GM21619 (cell line): Measurements from ENCODE around the gene LGALS14.
"Not testable (repeated sequence)": the region's sequence is repeated elsewhere in the genome, so short reads cannot be mapped to it uniquely, and the experiment has no call there.

Experiments
- ATAC-seq: cut with Tn5 transposase; IDR thresholded peaks from one replicate; pipeline ENCODE4 v1.9.1; 2021; ENCODE audit not compliant: unreplicated experiment

Gene LGALS14

DNA sequence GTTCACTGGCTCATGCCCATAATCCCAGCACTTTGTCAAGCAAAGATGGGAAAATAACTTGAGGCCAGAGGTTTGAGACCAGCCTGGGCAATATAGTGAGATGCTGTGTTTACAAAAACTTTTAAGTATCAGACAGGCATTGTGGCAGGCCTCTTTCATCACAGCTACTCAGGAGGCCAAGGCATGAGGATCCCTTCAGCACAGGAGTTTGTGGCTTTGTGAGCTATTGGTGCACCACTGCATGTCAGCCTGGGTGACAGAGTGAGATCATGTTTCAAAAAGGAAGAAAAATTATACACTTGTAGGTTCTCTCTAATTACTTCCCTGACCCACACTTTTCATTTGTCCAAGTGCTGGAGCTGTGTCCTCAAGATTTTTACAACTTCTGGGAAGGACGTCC lies 11.5 kb upstream of the LGALS14 start:
- no peak for ATAC-seq

DNA sequence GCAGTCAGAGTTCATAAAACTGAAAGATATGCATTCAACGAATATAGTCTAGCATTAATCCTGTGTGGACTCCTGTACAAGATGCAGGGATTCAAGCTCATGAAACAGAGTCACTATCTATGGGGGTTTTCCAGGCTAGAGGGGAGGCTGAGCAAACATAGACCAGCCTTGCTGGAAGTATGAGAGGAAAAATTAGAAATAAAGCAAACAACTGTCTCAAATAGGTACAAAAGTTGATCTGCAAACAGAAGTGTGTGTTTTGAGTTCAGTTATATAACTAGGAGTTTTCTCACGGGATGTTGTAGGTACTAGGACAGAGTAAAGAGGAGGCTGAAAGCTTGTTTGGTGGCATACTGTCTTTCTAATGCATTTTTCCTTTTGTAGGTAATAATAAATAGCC lies 8.5 kb upstream of the LGALS14 start:
- ATAC-seq, result no peak

DNA sequence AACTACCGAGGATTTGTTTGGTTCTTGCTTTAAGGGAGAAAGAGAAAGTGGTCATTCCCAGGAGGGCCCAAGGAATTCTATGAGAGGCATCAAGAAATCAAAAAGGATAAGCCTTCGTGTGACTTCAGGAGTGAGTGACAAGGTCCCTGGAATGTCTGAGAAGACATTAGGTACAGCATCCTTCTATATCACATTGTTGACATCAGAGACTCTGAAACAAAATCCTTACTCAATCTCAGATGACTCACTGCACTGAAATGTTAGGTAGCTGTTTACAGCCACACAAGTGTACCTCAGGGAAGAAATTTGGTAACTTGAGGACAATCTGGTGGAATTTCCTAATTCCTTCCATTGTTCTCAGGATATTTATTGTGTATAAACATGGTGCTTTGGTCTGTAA lies 7.9 kb upstream of the LGALS14 start:
- ATAC-seq, result no peak

DNA sequence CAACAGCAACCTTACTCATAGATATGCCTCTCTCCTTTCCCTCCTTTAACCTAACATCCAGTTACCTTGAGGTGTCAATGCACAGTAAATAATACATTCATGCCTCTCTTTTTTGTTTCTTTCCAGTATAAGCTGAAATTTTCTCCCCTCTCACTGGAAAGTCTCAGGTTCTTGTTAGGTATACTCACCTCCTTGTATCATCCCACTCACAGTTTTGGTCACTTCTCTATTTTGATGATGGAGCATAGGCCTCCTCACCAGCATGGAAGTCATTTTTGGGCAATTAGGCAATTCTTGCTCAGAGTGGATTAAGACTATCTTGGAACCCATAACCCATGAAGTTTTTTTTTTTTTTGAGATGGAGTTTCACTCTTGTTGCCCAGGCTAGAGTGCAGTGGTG lies 5.7 kb upstream of the LGALS14 start:
- ATAC-seq, result no peak

DNA sequence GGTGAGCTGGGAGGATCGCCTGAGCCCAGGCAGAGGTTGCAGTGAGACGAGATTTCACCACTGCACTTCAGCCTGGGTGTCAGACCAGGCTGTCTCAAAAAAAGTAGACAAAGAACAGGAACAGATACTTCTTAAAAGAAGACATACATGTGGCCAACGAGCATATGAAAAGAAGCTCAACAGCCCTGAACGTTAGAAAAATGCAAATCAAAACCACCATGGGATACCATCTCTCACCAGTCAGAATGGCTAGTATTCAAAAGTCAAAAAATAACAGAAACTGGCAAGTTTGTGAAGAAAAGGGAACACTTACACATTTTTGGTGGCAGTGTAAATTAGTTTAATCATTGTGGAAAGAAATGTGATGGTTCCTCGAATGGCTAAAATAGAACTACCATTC lies 3.0 kb upstream of the LGALS14 start:
- ATAC-seq, result no peak

DNA sequence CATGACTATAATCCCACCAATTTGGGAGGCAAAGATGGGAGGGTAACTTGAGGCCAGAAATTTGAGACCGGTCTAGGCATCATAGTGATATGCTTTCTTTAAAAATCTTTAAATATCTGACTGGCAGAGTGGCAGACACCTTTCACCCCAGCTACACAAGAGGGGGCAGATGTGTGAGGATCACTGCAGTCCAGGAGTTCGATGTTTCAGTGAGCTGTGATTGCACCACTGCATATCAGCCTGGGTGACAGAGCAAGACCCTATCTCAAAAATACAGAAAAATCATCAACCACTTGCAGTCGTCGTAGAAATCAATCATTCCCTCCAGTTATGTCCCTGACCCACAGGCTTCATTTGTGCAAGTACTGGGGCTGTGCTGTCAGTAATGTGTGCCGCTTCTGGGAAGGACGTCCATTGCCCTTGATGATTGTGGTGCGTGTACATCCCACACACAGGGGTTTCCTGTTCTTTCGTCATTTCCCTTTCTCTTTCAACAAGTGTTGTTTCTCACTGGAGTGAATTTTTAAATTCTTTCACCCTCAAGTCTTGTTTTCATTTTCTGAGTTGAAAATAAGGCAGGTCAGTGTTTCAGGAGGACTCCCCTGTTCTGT lies 1.4 kb downstream of the LGALS14 start:
- ATAC-seq, result no peak

DNA sequence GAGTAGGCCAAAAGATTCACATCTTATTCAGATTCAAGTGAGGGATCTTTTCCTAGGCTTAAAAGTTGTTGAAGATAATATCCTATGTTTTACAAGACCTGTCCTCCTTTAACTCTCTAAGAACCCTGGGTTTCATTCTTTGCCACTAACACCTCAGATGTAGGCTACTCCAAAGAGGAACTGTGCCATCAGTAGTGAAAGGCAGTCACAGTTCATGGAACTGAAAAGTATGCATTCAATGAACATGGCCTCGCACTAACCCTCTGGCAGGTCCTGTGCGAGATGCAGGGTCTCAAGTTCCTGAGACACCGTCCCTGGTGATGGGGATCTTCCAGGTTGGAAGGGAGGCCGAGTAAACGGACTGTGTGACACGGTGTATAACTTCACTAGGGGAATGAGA lies 4.3 kb downstream of the LGALS14 start:
- ATAC-seq, result no peak

DNA sequence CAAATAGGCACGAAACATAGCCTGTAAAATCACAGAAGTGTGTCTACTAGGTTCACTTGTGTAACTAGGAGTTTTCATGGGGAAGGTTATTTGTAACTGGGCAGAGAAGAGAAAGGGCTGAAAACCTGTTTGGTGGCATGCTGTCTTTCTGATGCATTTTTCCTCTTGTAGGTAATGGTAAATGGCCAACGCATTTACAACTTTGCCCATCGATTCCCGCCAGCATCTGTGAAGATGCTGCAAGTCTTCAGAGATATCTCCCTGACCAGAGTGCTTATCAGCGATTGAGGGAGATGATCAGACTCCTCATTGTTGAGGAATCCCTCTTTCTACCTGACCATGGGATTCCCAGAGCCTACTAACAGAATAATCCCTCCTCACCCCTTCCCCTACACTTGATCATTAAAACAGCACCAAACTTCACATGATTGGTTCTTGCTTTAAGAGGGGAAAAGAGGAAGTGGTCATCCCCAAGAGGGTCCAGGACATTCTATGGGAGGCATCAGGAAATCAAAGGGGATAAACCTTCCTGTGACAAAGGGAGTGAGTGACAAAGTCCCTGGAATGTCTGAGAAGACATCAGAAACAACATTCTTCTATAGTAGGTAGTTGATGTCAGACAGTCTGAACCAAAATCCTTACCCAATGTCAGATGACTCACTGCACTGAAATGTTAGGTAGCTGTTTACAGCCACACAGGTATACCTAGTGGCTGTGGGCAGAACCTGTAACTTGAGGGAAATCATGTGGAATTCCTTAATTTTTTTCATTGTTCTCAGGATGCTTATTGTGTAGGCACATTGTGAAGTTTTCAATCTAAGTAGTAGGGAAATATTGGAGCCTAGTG lies 5.0 kb downstream of the LGALS14 start:
- no peak for ATAC-seq

DNA sequence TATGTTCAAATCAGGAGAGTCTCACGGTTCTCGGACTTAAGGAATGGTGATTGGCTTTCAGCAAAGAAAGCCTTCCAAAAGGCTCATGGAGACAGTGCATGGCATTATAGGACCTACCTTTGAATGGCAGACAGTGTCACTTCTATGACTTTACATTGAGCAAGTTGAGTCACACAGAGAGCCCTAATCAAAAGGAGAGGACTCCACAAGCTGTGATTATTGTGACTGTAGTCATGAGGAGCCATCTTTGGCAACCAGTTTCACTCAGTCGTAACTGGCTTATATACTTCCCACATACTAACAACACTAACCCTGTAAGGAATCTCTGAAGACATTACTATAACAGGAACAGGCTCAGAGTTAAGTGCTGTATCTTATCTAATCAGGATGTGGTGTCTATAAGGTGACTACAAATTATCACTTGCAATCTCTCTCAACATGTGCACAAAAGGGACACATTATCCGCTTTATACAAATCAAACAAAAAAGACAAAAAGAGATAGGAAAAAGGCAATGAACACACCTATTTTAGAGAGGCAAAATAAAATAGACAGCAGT lies 6.1 kb downstream of the LGALS14 start:
- no peak for ATAC-seq

DNA sequence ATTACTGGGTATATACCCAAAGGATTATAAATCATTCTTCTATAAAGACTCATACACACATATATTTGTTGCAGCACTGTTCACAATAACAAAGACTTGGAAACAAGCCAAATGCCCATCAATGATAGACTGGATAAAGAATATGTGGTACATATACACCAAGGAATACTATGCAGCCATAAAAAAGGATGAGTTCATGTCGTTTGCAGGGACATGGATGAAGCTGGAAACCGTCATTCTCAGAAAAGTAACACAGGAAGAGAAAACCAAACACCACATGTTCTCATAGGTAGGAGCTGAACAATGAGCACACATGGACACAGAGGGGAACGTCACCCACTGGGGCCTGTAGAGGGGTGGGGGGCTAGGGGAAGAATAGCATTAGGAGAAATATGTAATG lies 15.9 kb downstream of the LGALS14 start:
- ATAC-seq, result not testable (repeated sequence)

DNA sequence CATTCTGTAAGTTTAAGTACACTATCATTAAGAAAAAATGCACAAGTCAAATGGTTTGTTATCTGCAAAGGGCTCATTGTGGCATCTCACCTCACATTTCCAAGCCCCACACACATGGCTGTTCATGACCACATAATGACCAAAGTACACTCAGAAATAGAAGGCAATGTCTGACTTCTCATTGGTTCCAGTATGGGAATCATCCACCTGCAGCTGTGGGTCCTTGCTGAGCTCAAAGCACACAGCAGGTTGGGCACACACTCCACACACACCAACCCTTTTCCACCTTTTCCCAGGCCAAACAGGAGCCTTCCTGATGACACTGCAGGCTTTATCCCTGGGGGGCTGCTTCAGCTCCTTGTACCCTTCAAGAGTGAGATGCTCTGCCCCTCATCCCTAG lies 21.7 kb downstream of the LGALS14 start:
- no peak for ATAC-seq

DNA sequence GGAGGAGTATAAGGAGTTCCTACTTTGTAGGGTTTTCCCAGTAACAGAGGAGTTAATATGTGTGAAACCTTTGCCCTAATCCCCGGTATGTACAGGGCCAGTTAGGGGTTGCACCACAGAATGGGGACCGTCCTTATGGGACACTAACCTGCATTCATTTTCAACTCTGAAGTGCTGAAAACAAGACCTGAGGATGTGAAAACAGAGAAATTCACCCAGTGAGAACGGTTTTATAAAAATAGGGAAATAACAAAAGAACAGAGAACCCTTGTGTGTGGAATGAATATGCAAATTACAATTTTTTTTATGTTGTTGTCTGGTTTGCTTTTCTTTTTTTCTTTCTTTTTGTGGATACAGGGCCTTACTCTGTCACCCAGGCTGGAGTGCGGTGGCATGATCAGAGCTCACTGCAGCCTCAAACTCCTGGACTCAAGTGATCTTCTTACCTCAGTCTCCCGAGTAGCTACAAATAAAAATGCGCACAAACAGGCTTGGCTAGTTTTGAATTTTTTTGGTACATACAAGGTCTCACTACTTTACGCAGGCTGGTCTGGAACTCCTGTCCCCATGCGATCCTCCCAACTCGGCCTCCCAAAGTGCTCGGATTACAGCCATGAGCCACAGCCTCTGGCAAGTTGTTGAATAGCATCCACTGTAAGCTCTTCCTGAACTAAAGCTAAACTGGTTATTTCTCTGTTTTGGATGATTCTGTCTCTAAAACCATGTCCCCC lies 23.0 kb downstream of the LGALS14 start:
- ATAC-seq, result no peak

DNA sequence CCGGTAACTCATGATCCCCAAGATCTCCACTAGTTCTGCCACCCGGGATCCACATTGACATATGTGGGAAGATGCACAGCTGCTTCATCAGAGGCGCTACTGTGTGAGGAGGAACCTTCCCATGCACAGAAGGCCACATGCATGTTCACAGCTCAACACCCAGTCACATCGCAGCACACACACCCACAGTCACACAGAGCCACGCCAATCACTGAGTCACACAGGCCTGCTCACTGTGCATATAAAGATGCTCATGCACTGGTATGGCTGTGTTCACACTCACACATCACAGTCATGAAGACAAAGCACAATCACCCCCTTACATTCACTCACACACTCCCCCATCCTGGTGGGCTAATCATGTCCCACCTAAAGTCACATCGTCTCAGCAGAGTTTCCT lies 23.8 kb downstream of the LGALS14 start:
- no peak for ATAC-seq

DNA sequence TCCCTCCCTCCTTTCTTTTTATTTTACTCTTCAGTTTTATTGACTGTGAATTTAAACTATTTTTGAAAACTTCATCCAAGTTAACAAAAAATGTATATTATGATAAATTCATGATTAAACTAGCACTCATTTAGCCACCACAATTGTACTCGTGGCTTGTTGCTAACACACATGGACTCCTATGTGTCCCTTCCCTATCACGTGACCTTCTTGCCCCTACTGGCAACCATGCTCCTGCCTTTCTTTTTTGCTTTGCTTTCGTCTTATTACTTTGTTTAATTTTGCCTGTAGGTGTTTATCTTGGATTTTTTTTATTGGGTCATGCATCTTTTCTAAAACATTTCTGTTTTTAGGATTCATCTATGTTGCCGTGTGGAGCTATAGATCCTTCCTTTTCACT lies 25.3 kb downstream of the LGALS14 start:
- no peak for ATAC-seq

DNA sequence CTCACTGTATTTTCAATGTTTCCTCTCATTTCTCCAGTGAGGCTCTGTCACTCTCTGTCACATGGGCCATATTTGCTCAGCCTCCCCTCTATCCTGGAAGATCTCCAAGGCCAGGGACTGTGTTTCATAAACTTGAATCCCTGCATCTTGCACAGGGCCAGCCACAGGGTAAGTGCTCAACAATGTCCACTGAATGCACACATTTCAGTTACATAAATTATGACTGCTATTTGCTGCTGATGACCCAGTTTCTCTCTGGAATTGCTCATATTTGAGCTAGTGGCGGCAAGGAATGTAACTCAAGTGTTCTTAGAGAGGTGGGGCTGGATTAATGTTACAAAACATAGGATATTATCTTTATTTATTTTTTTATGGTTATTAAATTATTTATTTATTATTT lies 27.4 kb downstream of the LGALS14 start:
- no peak for ATAC-seq

DNA sequence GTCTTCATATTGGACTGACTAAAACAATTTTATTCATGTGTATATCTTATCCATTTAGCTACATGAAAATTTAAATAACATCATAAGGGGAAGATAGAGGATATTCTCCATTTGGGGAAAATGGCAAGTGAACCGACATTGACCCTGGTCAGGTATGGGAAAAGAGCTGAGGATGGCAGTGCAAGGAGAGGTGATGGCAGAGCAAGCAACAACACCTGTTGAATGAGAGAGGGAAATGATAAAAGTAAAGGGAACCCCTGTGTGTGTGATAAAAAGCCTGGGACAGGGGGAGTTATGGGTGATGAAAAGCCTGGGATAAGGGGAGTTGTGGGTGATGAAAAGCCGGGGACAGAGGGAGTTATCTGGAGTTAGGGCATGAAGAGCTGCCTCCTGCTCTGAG lies 29.6 kb downstream of the LGALS14 start:
- ATAC-seq, result no peak

DNA sequence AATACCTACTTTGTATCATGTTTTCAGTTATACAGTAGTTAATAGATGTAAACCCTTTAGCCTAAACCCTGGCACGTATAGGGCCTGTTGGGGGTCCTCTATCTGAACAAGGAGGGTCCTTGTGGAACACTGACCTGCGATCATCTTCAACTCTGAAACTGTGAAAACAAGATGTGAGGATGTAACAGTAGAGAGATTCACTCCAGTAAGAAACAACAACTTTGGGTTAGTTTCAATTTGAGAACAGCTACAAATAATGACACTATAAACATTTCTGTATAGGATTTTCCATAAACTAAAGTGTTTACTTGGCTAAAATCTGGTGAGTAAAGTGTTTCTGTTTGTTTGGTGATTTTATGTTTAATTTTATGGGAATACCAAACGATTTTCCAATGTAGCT lies 31.4 kb downstream of the LGALS14 start:
- no peak for ATAC-seq

DNA sequence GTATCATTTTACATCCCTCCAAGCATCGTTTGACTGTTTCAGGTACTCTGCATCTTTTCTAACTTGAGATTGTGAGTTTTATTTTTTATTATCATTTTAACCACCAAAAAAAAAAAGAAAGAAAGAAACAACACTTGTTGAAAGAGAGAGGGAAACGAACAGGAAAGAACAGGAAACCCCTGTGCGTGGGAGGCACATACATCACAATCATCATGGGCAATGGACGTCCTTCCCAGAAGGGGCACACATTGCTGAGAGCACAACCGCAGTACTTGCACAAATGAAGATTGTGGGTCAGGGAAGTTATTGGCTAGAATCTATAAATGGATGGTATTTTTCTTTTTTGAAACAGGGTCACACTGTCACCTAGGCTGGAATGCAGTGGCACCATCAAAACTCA lies 31.8 kb downstream of the LGALS14 start:
- ATAC-seq, result no peak

DNA sequence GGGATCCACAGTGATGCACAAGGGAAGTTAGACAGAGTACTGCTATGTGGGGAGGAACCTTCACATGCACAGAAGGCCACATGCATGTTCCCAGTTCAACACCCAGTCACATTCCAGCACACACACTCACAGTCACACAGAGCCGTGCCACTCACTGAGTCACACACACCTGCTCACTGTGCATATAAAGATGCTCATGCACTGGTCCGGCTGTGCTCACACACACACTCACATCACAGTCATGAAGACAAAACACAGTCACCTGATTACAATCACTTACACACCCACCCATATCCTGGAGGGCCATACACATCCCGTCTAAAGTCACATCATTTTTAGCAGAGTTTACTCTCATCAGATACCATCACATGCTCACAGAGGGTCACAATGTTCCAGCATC lies 33.1 kb downstream of the LGALS14 start:
- no peak for ATAC-seq

DNA sequence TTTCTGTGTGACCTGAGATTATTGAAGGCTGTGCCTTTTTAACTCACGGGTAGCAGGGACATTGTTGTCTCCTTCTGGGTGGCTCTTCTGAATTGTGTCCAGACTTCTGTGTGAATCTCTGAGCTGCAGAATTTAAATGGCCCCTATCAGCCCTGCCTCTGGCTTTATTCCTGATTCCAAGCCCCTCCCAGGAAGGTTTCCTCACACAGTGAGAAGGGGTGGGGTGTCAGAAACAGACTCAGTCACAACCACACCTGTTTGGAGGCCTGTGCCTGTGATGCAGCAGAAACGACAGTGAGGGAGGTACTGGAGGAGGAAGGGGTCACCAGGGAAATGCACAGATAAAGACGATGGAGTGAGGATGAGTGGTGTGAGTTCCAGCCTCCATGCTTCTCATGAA lies 33.6 kb downstream of the LGALS14 start, which contains the start of gene CLC:
CLC (minus strand) TSS at position 139 of the 400 bp plus-strand sequence; CDS start at position 62, 77 bp downstream.
- no peak for ATAC-seq

DNA sequence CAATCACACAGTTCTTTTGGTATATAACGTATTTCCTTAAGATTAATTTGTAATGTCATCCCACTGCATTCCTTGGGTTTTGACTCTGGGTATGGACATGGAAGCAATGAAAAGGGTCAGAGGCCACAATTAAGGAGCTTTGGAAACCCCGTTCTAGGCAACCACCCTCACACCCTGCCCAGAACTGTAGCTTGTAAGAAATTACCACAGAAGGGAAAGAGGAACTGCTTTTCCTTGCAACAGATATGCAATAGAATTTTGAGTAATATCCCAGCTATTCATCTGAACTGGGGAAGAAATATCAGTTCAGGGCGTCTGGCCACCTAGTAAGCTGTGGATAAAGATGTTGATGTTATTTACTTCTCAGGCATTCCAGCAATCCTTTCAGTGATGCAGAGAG lies 34.5 kb downstream of the LGALS14 start:
- ATAC-seq, result no peak

DNA sequence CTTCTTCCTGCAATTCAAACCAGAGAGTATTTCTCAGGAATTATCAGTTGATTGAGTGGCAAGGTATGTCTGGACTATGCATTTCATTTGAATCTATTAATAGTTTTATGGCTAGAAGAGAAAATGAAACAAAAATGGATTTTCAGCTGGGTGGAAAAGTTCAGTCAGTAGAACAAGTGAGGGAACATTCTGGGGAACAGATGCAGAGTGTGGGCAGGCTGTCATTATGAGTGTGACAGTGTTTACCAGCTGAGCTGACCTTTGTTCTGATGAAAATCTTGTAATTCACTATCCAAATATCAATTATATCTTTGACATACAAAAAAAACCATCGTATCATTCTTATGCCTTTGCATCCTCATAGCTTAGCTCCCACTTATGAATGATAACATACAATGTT lies 36.1 kb downstream of the LGALS14 start:
- no peak for ATAC-seq
